CD4-positive, alpha-beta memory T cell (primary cell): Measurements from ENCODE around the gene DLX2. TPM values are rescaled to one million over a fixed set of nuclear protein-coding genes. Genes with fewer than 3 reads are reported as not detected.
"Not testable (repeated sequence)": the region's sequence is repeated elsewhere in the genome, so short reads cannot be mapped to it uniquely, and the experiment has no call there.

Experiments
- CTCF ChIA-PET: fragments of 350-600 bp; sonication (Branson Sonifier 250); formaldehyde crosslinking; loops from one replicate; lab custom pipeline; 2021; ENCODE audit warnings: inconsistent platforms; ENCODE audit not compliant: partially characterized antibody; lab: Charles Lee
- POLR2A ChIA-PET: fragments of 350-600 bp; sonication (Branson Sonifier 250); formaldehyde crosslinking; loops from one replicate; lab custom pipeline; 2021; ENCODE audit not compliant: partially characterized antibody; lab: Charles Lee
- DNase-seq, 5 donors: peaks; one replicate each; pipeline versions ENCODE4 v3.0.0 to v3.0.0-alpha.2; 2020 to 2022; ENCODE audit warnings: mixed read lengths in 1 of 5
- H3K27ac ChIP-seq: one replicate; pipeline ENCODE4 v1.7.0; 2013; ENCODE audit warnings: low read depth, low read length
- H3K27me3 ChIP-seq: 2 replicates; pipeline ENCODE4 v1.7.0; 2013; ENCODE audit warnings: mild to moderate bottlenecking, low read length, moderate library complexity; ENCODE audit not compliant: insufficient read depth
- H3K36me3 ChIP-seq: 2 replicates; pipeline ENCODE4 v1.7.0; 2013; ENCODE audit warnings: mild to moderate bottlenecking, low read length, moderate library complexity; ENCODE audit not compliant: insufficient read depth
- H3K4me1 ChIP-seq: 2 replicates; pipeline ENCODE4 v1.7.0; 2013; ENCODE audit warnings: mild to moderate bottlenecking, low read length, moderate library complexity; ENCODE audit not compliant: insufficient read depth
- H3K4me3 ChIP-seq, 2 donors: one replicate each; pipeline ENCODE4 v1.7.0; 2013; ENCODE audit warnings: low read length in 2 of 2, mild to moderate bottlenecking in 1 of 2
- H3K9me3 ChIP-seq, 2 donors: one replicate each; pipeline ENCODE4 v1.7.0; 2013; ENCODE audit warnings: low read length in 2 of 2, control low read depth in 1 of 2; ENCODE audit not compliant: control insufficient read depth in 1 of 2
- H3K27ac Mint-ChIP-seq, 7 donors: one replicate each; pipeline ENCODE4 v1.8.0; 2020 to 2021; ENCODE audit warnings: mixed read lengths in 7 of 7, mild to moderate bottlenecking in 6 of 7, inconsistent platforms in 3 of 7, moderate library complexity in 3 of 7
- H3K27me3 Mint-ChIP-seq, 2 donors: one replicate each; pipeline ENCODE4 v1.8.0; 2020 to 2021; ENCODE audit warnings: mixed read lengths in 2 of 2
- H3K36me3 Mint-ChIP-seq, 2 donors: one replicate each; pipeline ENCODE4 v1.8.0; 2020 to 2021; ENCODE audit warnings: mixed read lengths in 2 of 2, inconsistent platforms in 1 of 2, mild to moderate bottlenecking in 1 of 2
- H3K4me1 Mint-ChIP-seq, 4 donors: one replicate each; pipeline ENCODE4 v1.8.0; 2020 to 2021; ENCODE audit warnings: mixed read lengths in 4 of 4, mild to moderate bottlenecking in 1 of 4
- H3K4me3 Mint-ChIP-seq, 8 donors: one replicate each; pipeline ENCODE4 v1.8.0; 2020 to 2021; ENCODE audit warnings: mixed read lengths in 8 of 8, mild to moderate bottlenecking in 7 of 8, moderate library complexity in 6 of 8, inconsistent platforms in 3 of 8
- H3K9me3 Mint-ChIP-seq, 8 donors: one replicate each; pipeline ENCODE4 v1.8.0; 2020 to 2021; ENCODE audit warnings: mixed read lengths in 8 of 8, mild to moderate bottlenecking in 5 of 8, inconsistent platforms in 3 of 8, moderate library complexity in 1 of 8
- intact Hi-C: fragments of 100-400 bp; cut with micrococcal nuclease; formaldehyde crosslinking; loops from one replicate; pipeline ENCODE4 v1.15.1; 2023
- polyA plus RNA-seq, 2 donors: library from polyadenylated mRNA; unstranded; fragments of 300-500 nt; fragmentation: Illumina TruSeq; gene quantifications; one replicate each; pipeline ENCODE4 v1.2.3, GENCODE V29; 2021
- total RNA-seq, 2 experiments: library from RNA; stranded (reverse); gene quantifications; one replicate each; pipeline ENCODE4 v1.2.3, GENCODE V29; 2021

DLX2 gene
- total and polyA plus RNA-seq, 4 experiments from 2014 or later, result not detected

GRCh38 chr2:172114579-172114978 is 11.9 kb upstream of the DLX2 start:
- H3K27me3 Mint-ChIP-seq, result peaks cover 23 to 38% of the 10 kb centered on the region in 2 donors
- no peak overlapping the region for H3K4me3 Mint-ChIP-seq
- no peaks in the 10 kb centered on the region for H3K36me3 Mint-ChIP-seq
- Histone ChIP-seq H3K4me3 (no peak overlapping the region), H3K36me3 (no peaks in the 10 kb centered on the region), H3K27ac (no peak overlapping the region), H3K4me1 (no peaks in the 10 kb centered on the region), H3K27me3 (no peaks in the 10 kb centered on the region), H3K9me3 (no peaks in the 10 kb centered on the region)
- DNase-seq, result no peak
- ChIA-PET POLR2A (interaction anchor here (0.6 kb wide), 1 partner anchor 9 kb away, joined by 4 read pairs; no protein-coding TSS in a partner anchor), CTCF (interaction anchor here (0.7 to 2.8 kb wide), 6 partner anchors 8 to 541 kb away, joined by 3 to 9 read pairs (median 6); no protein-coding TSS in a partner anchor)
- H3K27ac Mint-ChIP-seq, result no peak overlapping the region
- intact Hi-C loops, result no loop called here
- no peaks in the 10 kb centered on the region for H3K9me3 Mint-ChIP-seq
- no peaks in the 10 kb centered on the region for H3K4me1 Mint-ChIP-seq

- H3K4me1 Mint-ChIP-seq, H3K4me1 ChIP-seq, H3K4me3 ChIP-seq, H3K9me3 ChIP-seq, H3K27ac Mint-ChIP-seq, H3K4me3 Mint-ChIP-seq, H3K27ac ChIP-seq, H3K36me3 Mint-ChIP-seq, DNase-seq, H3K9me3 Mint-ChIP-seq, intact Hi-C loops, H3K36me3 ChIP-seq, H3K27me3 ChIP-seq: not testable (repeated sequence)
- H3K27me3 Mint-ChIP-seq, result peaks cover 26 to 42% of the 10 kb centered on the region in 2 donors
- ChIA-PET CTCF (interaction anchor here (0.6 to 2.8 kb wide), 9 partner anchors 12 to 541 kb away, joined by 3 to 9 read pairs (median 4); no protein-coding TSS in a partner anchor), POLR2A (interaction anchor here (0.6 kb wide), 1 partner anchor 9 kb away, joined by 4 read pairs; no protein-coding TSS in a partner anchor)
Observed at GRCh38 chr2:172114176-172114575, 11.5 kb upstream of the DLX2 start.

- Histone ChIP-seq H3K27ac (no peak overlapping the region), H3K36me3 (no peaks in the 10 kb centered on the region), H3K4me3 (no peak overlapping the region), H3K27me3 (peaks cover 2% of the 10 kb centered on the region), H3K4me1 (no peaks in the 10 kb centered on the region), H3K9me3 (no peaks in the 10 kb centered on the region)
- H3K36me3 Mint-ChIP-seq, result no peaks in the 10 kb centered on the region
- no peaks in the 10 kb centered on the region for H3K9me3 Mint-ChIP-seq
- no peak overlapping the region for H3K4me3 Mint-ChIP-seq
- H3K27me3 Mint-ChIP-seq, result peaks cover 29 to 39% of the 10 kb centered on the region in 2 donors
- CTCF ChIA-PET, result interaction anchor here (0.6 to 2.8 kb wide), 8 partner anchors 13 to 513 kb away, joined by 3 to 9 read pairs (median 4); no protein-coding TSS in a partner anchor
- intact Hi-C loops, result no loop called here
- no peak for DNase-seq
- H3K27ac Mint-ChIP-seq, result no peak overlapping the region
- POLR2A ChIA-PET, result no interaction called here
- peaks cover 0 to 2% (median under 1%) of the 10 kb centered on the region in 4 donors for H3K4me1 Mint-ChIP-seq
Observed at GRCh38 chr2:172113617-172114016, 10.9 kb upstream of the DLX2 start.

- Histone ChIP-seq H3K27ac (no peak overlapping the region), H3K4me1 (peaks cover 19% of the 10 kb centered on the region), H3K27me3 (peaks cover 30% of the 10 kb centered on the region), H3K36me3 (no peaks in the 10 kb centered on the region), H3K9me3 (no peaks in the 10 kb centered on the region), H3K4me3 (no peak overlapping the region)
- Mint-ChIP-seq H3K36me3 (no peaks in the 10 kb centered on the region), H3K27me3 (peaks cover 55 to 57% of the 10 kb centered on the region in 2 donors), H3K4me1 (peaks cover 7 to 27% (median 16%) of the 10 kb centered on the region in 4 donors), H3K9me3 (peaks cover 0 to 2% (median 0%) of the 10 kb centered on the region in 8 donors), H3K4me3 (no peak overlapping the region), H3K27ac (no peak overlapping the region)
- intact Hi-C loops, result loop anchor here (10.0 kb wide), 1 partner anchor 115 kb away; the partner anchor contains the start of gene METAP1D
- CTCF ChIA-PET, result no interaction called here
- no peak for DNase-seq
- POLR2A ChIA-PET, result no interaction called here
Observed at GRCh38 chr2:172109988-172110811, 7.5 kb upstream of the DLX2 start.

- no peak overlapping the region for H3K4me3 ChIP-seq
- Mint-ChIP-seq H3K36me3 (no peaks in the 10 kb centered on the region), H3K4me3 (peak overlapping the region in 1 of 8 donors; percentile 2), H3K27me3 (peaks cover 51 to 55% of the 10 kb centered on the region in 2 donors), H3K27ac (no peak overlapping the region), H3K4me1 (peaks cover 7 to 27% (median 17%) of the 10 kb centered on the region in 4 donors), H3K9me3 (peaks cover 0 to 2% (median 0%) of the 10 kb centered on the region in 8 donors)
- ChIA-PET POLR2A (no interaction called here), CTCF (no interaction called here)
- DNase-seq, result no peak
- no peaks in the 10 kb centered on the region for H3K9me3 ChIP-seq
- no peaks in the 10 kb centered on the region for H3K36me3 ChIP-seq
- H3K27me3 ChIP-seq, result peaks cover 37% of the 10 kb centered on the region
- intact Hi-C loops, result loop anchor here (10.0 kb wide), 1 partner anchor 115 kb away; the partner anchor contains the start of gene METAP1D
- H3K4me1 ChIP-seq, result peaks cover 19% of the 10 kb centered on the region
- H3K27ac ChIP-seq, result no peak overlapping the region
Observed at GRCh38 chr2:172109256-172109987, 6.7 kb upstream of the DLX2 start.

- H3K4me1 Mint-ChIP-seq, result peaks cover 11 to 36% (median 25%) of the 10 kb centered on the region in 4 donors
- Histone ChIP-seq H3K27ac (no peak overlapping the region), H3K9me3 (no peaks in the 10 kb centered on the region), H3K4me1 (peaks cover 27% of the 10 kb centered on the region), H3K27me3 (peaks cover 45% of the 10 kb centered on the region), H3K4me3 (no peak overlapping the region), H3K36me3 (no peaks in the 10 kb centered on the region)
- H3K36me3 Mint-ChIP-seq, result peaks cover 0 to 4% of the 10 kb centered on the region in 2 donors
- DNase-seq, result peak in 1 of 5 donors; percentile 28
- H3K4me3 Mint-ChIP-seq, result peak overlapping the region in 3 of 8 donors; percentile 7 to 55 (median 49)
- CTCF ChIA-PET, result interaction anchor here (0.9 kb wide), 1 partner anchor 355 kb away, joined by 3 read pairs; no protein-coding TSS in a partner anchor
- POLR2A ChIA-PET, result interaction anchor here (1.6 kb wide), 1 partner anchor 214 kb away, joined by 4 read pairs; the partner anchor contains the start of gene SLC25A12
- peak overlapping the region in 2 of 7 donors; percentile 17 to 58 for H3K27ac Mint-ChIP-seq
- intact Hi-C loops, result loop anchor here (10.0 kb wide), 1 partner anchor 114 kb away; the partner anchor contains the start of gene METAP1D
- H3K9me3 Mint-ChIP-seq, result peaks cover 0 to 9% (median under 1%) of the 10 kb centered on the region in 8 donors
- H3K27me3 Mint-ChIP-seq, result peaks cover 55 to 60% of the 10 kb centered on the region in 2 donors
Observed at GRCh38 chr2:172108587-172108930, 5.9 kb upstream of the DLX2 start.
